WI38 (cell line): ENCODE data around the gene ZIC5.

Source experiments
- H3K4me3 ChIP-seq: 2 replicates; pipeline ENCODE4 v1.5.1; 2011; ENCODE audit warnings: low read depth, mild to moderate bottlenecking, control low read depth, low read length
- TF ChIP-seq, protein P1 (sequence below): IDR thresholded peaks from 2 replicates; pipeline ENCODE4 v1.5.1; 2012; ENCODE audit warnings: low read depth, mild to moderate bottlenecking, control low read depth, low read length

Gene ZIC5

GRCh38 chr13:99985886-99986527 is 14.4 kb upstream of the ZIC5 start:
- TF ChIP-seq, protein P1, sequence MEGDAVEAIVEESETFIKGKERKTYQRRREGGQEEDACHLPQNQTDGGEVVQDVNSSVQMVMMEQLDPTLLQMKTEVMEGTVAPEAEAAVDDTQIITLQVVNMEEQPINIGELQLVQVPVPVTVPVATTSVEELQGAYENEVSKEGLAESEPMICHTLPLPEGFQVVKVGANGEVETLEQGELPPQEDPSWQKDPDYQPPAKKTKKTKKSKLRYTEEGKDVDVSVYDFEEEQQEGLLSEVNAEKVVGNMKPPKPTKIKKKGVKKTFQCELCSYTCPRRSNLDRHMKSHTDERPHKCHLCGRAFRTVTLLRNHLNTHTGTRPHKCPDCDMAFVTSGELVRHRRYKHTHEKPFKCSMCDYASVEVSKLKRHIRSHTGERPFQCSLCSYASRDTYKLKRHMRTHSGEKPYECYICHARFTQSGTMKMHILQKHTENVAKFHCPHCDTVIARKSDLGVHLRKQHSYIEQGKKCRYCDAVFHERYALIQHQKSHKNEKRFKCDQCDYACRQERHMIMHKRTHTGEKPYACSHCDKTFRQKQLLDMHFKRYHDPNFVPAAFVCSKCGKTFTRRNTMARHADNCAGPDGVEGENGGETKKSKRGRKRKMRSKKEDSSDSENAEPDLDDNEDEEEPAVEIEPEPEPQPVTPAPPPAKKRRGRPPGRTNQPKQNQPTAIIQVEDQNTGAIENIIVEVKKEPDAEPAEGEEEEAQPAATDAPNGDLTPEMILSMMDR = no peak
- no peak overlapping the region for H3K4me3 ChIP-seq

- H3K4me3 ChIP-seq = no peak overlapping the region
- TF ChIP-seq, protein P1 = no peak
Observed at GRCh38 chr13:99985241-99985874, 13.8 kb upstream of the ZIC5 start.

DNA sequence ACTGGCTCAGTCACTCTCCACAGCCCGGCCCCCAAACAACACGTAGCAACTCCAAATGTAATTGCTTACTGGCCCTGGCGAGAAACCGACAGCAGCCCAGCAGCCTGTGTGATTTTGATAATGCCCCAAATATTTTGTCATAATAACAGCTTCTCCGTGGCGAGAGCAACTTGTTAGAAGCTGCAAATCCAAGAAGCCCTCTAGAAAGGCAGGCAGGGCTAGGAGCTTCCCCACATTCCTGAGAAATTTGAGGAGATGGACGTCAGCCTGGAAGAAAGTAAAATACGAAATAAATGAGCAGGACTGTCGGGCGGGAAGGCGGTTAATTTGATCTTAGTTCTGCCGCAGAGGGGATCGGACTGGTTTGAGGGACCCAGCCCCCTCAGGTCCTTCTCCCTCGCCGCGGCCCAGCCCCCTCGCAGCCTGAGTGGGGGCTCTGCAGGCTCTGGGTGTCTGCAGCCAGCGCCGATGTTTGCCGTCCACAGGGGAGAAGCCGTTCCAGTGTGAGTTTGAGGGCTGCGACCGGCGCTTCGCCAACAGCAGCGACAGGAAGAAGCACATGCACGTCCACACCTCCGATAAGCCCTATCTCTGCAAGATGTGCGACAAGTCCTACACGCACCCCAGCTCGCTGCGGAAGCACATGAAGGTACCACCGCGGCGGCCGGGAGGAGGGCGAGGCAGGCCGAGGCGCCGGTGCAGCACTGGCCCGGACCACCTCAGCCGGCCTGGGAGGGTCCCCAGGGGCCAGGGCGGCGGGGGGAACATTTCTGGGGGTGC is 13.1 kb upstream of the ZIC5 start:
- no peak overlapping the region for H3K4me3 ChIP-seq
- TF ChIP-seq, protein P1 = no peak

GRCh38 chr13:99983499-99984401 is 12.2 kb upstream of the ZIC5 start:
- TF ChIP-seq, protein P1 = no peak
- no peak overlapping the region for H3K4me3 ChIP-seq

GRCh38 chr13:99982731-99983498 is 11.3 kb upstream of the ZIC5 start:
- no peak overlapping the region for H3K4me3 ChIP-seq
- TF ChIP-seq, protein P1 = no peak

- TF ChIP-seq, protein P1 = no peak
- H3K4me3 ChIP-seq = no peak overlapping the region
Observed at GRCh38 chr13:99982036-99982730, 10.6 kb upstream of the ZIC5 start.
